ENCODE results near the gene TRABD.

TRABD gene

GRCh38 chr22:50246242-50247175, 60.8 kb downstream of the TRABD start:
- DNase-seq = no peak

DNA sequence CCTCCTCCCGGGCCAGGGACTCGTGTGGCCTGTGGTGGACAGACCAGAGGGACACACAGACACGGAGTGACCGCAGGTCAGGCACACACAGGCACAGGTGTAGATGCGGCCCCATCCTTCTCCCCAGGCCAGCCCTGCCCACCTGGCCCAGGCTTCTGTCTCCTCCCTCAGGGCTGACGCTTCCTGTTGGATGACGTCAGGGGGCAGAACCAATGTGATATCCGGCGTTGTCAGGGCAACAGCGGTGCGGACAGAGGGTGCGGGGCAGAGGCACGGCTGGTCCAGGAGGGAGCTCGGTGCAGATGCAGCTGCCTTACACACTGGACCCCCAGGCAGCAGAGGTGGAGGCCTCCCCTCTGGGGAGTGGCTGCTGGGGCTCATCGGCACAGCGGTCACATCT, 62.0 kb downstream of the TRABD start:
- peak; percentile 54 for DNase-seq

GRCh38 chr22:50248196-50249081, 62.7 kb downstream of the TRABD start:
- DNase-seq = no peak

Data from CD4-positive, alpha-beta T cell treated with Interleukin-6 for 4 hours (primary cell).